DMS79 treated with DMSO at 0.1 percent for 48 hours (cell line): ENCODE results near the gene EIF4G3.
"Not testable (repeated sequence)": the region's sequence is repeated elsewhere in the genome, so short reads cannot be mapped to it uniquely, and the experiment has no call there.

Experiments
- DNase-seq: peaks from one replicate; lab custom pipeline; 2025; lab: John Stamatoyannopoulos, UW

Gene EIF4G3, protein sequence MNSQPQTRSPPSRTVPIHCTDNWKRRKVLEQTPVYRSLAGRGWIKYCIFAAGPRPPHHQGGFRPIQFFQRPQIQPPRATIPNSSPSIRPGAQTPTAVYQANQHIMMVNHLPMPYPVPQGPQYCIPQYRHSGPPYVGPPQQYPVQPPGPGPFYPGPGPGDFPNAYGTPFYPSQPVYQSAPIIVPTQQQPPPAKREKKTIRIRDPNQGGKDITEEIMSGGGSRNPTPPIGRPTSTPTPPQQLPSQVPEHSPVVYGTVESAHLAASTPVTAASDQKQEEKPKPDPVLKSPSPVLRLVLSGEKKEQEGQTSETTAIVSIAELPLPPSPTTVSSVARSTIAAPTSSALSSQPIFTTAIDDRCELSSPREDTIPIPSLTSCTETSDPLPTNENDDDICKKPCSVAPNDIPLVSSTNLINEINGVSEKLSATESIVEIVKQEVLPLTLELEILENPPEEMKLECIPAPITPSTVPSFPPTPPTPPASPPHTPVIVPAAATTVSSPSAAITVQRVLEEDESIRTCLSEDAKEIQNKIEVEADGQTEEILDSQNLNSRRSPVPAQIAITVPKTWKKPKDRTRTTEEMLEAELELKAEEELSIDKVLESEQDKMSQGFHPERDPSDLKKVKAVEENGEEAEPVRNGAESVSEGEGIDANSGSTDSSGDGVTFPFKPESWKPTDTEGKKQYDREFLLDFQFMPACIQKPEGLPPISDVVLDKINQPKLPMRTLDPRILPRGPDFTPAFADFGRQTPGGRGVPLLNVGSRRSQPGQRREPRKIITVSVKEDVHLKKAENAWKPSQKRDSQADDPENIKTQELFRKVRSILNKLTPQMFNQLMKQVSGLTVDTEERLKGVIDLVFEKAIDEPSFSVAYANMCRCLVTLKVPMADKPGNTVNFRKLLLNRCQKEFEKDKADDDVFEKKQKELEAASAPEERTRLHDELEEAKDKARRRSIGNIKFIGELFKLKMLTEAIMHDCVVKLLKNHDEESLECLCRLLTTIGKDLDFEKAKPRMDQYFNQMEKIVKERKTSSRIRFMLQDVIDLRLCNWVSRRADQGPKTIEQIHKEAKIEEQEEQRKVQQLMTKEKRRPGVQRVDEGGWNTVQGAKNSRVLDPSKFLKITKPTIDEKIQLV (N-terminal part only)

DNA sequence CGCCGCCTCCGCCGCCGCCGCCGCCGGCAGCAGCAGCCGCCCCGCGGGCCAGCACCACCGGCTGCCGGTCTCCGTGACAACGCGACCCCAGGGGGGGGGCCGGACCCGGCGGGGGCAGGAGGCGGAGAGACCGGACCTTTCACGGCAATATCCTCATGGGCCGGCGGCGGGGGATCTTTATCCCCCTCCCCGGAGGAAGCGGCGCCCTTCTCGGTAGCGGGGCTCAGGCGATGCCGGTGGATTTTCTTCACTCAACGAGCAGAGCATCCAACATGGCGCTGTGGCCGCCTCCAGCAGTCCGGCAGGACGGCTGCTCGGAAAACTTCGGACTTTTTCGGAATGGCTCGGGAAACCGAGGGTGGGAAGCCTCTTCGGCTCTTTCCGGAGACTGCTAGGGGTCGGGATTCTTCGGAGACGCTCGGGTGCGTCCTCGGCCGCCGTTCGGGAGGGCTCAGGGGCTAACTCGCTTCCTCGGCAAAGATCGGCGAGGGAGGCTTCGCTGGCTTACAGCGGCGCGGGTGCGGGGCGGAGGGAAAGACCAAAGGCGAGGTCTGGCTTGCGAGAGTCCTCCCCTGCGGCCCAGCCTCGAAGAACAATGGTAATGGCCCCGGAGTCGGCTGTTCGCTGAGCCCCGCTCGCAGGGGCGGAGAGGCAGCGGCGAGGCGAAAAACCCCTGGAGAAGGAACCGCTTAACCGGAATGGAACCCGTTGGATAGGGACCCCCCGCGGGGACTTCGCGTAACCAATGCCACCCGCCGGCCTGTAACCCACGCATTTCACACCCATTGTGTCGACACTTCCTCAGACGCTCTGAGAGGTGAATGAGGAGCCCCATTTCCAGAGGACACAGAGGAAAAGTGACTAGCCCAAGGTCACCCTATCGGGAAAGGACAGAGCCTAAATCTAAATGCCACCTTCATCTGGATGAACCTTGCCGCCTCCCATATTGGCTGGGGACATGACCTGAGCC is at the start of gene EIF4G3:
Gene EIF4G3 (minus strand): TSS at position 312 of the 970 bp plus-strand sequence. CDS start 174,155 bp downstream, outside the sequence.
- DNase-seq = peak; percentile 98

DNA sequence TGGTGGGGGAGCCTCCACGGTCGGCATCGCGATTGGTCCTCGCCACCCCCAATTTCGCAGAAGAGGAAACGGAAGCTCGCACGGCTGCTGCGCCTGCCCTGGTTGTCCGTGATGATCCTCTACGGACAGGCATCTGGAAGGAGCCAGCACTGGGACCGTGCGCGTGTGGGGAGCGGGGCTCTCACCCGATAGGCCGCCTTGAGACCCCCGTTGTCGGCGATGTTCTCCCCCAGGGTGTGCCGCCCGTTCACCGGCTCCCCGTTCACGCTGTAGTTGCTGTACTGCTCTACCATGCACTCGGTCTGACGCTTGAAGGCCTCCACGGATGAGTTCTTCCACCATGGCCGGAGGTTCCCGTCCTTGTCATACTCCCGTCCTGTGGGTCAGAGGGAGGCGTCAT is 48.4 kb upstream of the EIF4G3 start:
- DNase-seq = no peak

DNA sequence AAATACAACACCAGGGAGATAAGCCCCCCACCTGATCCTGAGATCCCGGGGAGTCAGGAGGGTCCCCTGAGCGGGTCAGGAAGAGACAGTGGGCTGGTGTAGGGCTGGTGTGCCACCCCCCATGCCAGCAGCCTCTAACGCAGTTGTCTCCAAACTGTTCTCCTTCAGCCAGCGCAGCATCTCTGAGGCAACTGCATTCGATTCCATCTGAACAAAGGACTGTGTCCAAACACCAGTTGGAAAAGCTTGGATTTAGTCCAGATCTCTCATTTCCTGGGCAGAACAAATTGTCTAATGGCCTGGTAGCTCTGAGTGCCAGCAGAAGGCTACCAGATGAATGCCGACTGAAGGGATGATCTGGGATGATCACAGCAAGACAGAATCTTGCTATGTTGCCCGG is 44.1 kb upstream of the EIF4G3 start:
- no peak for DNase-seq

DNA sequence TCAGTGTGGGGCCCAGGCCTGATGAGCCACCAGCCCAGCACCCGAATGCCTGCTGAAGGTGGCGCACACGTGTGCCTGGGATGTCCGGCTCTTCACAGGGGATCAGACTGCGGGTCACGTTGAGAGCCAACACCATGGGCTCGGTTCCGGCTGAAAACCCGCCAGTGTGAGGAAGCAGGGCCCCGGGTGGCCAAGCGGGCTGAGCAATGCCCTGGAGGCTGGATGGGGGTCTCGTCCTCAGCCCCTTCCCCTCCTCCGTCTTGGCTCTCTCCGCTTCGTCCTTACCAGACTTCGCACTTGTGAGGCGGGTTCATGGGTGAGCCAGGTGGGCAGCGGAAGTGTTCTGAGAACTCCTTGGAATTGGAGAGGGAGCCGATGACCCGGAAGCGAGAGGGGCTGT is 43.0 kb upstream of the EIF4G3 start:
- DNase-seq = no peak

DNA sequence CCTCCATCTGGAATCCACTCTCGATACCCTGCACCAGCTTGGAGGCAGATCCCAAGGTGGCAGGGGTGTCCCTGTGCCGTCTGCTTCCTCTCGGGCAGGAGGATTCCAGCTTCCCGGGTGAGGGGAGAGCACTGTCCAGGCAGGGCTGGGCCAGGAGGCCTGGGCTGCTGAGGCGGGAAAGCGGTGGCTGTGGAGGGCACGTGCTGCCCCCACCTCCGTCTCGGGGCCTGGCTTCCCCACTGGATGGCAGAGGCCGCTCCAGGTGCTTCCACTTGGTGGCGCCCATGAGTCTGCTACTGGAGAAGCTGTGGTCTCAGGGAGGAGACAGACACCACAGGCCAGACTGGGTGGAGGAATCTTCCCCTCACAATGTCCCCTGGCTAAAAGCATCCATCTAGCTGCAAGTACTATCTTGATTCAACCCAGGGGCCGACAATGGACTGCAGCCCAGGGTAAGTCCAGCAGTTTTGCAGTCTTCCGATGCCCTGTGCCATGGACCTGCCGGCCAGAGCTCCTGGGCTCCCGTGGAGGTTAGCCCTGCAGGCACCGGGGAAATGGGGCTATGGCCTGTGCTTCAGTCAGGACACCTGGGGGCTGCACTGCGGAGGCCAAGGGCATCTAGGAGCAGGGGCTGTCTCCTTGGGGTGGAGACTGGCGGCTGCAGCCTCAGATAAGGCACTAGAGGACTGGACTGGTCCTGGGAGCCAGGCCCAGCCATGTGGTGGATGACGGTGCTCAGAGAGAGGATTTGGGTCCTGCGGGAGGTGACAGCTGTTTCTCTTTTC is 41.3 kb upstream of the EIF4G3 start:
- no peak for DNase-seq

DNA sequence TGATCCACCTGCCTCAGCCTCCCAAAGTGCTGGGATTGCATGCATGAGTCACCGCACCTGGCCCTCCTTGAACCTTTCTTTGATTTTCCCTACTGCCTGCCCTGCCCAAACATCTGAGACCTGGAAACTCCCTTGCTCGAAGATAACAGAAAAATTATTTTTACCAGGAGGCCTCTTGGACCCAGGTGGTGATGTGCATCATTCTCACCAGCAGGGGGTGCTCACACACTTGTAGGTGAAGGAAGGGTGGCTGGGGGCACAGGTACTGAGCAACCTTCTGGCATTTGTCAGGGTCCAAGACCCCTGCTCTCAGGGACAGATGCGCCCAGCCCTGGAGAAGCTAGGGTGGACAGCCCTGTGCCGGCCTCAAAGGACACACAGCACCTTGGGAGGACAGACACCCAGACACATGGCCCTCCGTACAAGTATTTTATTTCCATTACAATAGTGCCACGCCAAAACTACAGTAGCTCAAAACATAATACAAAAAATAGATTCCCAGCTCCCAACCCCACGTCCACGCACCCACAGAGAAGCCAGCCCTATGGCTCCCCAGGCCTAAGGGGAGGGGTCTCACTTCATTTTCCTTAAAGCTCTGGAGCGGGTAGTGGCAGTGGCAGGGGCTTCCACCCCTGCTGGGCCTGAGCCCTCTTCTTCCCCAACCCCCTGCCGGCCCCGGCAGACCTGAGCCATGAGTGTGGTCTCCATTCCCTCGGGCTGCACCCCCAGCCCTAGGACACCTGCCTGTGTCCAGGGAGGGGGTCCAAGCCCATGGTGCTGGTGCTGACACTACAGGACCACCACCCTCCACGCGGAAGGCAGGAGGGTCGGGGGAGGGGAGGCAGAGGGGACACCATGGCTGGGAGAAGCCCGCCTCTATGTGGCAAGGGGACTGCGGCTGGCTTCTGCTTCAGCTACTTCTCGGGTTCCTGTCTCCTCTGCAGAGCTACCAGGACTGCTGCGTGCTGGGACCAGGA is 40.4 kb upstream of the EIF4G3 start:
- DNase-seq = no peak

DNA sequence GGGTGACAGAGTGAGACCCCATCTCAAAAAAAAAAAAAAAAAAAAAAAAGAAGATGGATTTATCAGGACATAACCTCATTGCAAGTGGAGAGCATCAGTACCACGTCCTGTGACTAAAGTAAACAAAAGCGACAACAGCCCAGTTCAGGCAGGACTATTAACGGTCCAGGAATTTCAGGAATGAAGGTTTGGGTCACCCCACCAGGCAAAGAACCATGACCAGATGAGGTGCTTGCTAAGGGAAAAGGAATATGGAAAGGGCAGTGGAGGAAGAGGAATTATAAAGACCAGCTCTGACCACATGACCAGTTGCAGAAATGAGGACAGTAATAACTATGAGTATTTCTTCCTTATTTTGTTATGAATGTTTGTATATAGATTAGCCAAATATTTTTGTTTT is 35.4 kb upstream of the EIF4G3 start:
- DNase-seq = no peak

DNA sequence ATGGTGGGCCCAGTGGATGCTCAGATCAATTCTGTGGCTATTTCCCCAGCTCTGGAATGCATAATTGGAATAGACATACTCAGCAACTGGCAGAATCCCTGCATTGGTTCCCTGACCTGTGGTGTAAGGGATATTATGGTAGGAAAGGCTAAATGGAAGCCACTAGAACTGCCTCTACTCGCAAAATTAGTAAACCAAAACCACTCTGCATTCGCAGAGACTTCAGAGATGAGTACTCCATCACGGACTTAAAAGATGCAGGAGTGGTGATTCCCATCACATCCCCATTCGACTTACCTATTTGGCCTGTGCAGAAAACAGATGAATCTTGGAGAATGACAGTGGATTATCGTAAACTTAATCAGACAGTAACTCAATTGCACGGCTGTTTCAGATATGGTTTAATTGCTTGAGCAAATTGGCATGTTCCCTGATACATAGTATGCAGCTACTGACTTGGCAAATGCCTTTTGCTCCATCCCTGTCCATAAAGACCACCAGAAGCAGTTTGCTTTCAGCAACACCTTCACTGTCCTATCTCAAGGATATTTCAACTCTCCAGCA is 31.5 kb upstream of the EIF4G3 start:
- not testable (repeated sequence) for DNase-seq

DNA sequence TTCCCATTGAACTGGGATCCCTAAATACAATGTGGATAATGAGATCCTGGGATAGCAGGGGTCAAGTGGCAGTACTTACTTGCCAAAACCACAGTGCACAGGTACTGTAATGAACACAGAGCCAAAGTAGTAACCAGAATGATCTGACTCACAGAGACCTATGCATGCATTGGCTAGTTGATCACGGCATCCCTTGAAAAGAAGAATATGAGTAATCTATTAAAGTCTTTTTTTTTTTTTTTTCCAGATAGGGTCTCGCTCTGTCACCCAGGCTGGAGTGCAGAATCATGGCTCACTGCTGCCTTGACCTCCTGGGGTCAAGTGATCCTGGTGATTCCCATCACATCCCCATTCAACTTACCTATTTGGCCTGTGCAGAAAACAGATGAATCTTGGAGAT is 29.4 kb upstream of the EIF4G3 start:
- DNase-seq = no peak

DNA sequence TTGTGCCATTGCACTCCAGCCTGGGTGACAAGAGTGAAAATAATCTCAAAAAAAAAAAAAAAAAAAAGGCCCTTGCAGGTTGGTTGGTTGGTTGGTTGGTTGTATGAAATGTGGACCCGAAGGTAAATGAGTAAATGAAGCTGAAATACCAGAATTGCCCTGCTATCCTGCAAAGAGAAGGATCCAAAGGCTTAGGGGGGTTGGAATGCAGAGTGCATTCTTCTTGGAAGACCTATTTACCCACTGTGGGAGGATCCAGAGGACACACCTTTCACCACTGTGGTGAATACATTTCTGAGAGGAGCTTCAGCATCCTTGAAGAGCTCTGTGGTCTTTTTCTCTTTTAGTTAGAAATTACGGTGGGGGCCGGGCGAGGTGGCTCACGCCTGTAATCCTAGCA is 28.7 kb upstream of the EIF4G3 start:
- no peak for DNase-seq

DNA sequence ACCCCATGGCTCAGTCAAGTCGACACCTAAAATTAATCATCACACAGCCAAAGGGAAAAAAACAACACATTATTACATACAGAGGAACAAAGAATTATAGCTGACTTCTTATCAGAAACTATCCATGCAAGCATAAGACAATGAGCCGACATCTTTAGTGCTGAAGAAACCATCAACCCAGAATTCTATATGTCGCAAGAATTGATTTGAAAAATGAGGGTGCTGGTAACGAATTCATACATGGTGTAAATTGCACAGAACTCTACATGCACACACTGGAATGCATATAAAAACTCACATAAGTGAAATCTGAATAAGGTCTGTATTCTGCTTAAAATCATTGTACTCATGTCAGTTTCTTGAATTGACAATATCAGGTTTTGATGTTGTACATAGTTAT is 25.0 kb upstream of the EIF4G3 start:
- no peak for DNase-seq

DNA sequence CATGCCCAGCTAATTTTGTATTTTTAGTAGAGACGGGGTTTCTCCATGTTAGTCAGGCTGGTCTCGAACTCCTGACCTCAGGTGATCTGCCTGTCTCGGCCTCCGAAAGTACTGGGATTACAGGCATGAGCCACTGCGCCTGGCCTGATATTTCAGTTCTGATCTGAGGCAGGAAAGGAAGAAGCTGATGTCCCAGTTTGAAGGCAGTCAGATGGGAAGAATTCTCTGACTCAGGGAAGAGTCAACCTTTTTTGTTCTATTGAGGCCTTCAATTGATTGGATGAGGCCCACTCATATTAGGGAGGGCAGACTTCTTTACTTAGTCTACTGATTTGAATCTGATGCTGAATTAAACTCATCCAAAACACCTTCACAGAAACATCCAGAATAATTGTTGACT is 24.5 kb upstream of the EIF4G3 start:
- not testable (repeated sequence) for DNase-seq

DNA sequence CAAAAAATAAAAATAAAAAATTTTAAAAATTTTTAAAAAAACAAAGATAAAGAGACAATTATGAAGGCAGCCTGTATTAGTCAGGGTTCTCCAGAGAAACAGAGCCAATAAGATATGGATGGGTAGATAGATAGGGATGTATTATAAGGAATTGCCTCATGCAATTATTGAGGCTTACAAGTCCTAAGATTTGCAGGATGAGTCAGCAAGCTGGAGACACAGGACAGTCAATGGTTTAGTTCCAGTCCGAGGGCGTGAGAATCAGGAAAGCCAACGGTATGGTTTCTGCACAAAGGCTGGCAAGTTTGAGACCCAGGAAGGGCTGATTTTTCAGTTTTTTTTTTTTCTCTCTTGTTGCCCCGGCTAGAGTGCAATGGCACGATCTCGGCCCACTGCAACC is 24.1 kb upstream of the EIF4G3 start:
- DNase-seq = no peak

DNA sequence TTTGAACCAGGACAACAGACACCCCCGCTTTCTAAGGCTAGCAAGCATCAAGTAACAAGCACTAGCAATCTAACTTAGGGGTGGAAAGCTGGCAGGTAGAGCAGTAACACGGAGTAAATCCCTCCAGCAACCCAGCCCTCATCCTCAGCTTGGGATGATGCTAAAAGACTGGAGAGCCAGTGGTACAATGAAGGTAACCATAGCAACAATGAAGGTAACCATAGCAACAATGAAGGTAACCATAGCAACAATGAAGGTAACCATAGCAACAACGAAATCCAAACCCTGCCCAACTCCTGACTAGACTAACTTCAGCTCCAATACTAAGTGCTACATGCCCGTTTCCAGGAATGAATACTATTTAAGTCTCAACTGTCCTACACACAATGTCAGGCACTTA is 22.2 kb upstream of the EIF4G3 start:
- DNase-seq = no peak

DNA sequence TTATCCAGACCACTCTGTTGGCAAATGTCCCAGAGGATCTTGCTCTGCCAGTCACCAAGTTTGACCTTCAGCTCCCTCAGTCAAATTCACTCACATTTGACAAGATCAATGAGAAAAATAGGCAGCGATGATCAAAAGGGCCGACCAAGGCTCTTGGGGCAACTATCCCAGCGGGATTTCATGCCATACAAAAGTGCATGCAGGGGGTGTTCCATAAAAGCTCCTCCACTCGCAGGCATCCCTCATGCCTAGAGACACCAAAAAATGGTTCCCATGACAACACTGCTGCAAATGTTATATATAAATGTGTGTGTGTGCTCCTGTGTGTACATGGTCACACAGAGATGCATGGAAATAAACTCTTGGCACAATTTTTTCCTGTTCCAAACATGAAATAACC is 16.2 kb upstream of the EIF4G3 start:
- no peak for DNase-seq

DNA sequence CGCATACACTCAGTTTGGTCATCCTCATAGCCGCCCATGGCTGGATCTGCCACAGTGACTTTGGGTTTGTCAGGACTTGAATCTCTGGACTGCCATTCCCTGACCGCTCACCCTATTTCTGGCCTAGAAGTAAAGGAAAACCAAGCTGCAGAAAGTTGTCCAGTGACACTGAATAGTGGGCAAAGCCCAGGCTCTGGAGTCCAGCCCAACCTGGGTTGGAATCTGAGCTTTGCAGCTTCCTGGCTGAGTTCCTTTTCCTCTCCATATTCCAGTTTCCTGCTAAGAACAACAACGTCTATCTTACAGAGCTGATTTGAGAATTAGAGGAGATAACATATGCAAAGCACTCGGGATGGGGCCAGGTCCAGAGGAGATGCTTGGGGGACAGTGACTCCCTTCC is 15.6 kb upstream of the EIF4G3 start:
- DNase-seq = no peak

DNA sequence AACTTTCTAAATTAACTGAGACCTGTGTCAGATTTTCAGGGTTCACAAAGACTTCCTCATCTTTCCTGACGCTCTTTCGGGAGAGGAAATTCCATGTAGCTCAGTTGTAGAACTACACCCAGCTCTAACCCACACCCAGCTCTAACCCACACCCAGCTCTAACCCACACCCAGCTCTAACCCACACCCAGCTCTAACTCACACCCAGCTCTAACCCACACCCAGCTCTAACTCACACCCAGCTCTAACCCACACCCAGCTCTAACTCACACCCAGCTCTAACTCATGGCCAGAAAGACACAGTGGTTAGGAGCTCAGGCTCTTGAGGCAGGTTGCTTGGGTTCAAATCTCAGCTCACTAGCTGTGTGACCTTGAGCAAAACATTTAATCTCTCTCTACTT is 14.1 kb upstream of the EIF4G3 start:
- not testable (repeated sequence) for DNase-seq

DNA sequence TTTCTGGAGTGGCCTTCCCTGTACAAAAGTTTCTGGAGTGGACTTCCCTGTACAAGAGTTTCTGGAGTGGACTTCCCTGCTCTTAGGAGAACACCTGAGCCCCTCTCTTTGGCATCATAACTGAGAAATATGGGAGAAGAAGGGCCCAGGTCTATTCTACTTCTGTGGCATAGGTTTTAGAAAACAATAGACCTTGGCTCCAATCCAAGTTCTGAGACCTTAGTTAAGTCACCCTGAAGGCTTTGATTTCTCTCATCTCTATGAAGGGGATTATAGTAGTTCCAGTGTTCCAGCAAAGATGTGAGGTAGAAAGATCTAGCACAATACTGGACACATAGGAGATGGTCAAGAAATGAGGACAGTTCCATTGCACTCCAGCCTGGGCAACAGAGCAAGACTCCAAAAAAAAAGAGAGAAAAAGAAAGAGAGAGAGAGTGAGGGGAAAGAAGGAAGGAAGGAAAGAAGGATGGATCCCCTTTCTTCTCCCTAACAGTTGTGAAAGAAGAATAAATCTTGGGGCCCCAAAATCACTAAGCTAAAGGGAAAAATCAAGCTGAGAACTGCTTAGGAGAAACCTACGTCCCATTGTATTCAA is 13.3 kb upstream of the EIF4G3 start:
- peak; percentile 48 for DNase-seq

DNA sequence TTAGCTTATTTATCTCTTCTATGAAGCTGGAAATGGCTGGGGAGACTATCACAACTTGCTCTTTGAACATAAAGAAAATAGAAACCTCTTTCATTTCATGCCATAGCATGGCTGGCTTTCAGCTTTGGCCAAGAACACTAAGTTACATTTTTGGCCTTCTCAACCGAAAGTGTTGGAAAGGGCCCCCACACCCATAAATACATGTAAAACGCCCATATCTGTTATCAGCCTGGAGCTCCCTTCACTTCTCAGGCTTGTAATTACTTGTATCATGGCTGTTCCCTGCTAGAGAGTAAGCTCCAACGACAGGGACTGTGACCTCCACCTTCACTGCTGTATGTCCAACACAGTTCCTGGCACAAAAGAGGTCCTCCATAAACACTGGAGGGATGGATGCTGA is 12.7 kb upstream of the EIF4G3 start:
- DNase-seq = no peak
